H7 (cell line): ENCODE data around the gene GADD45B. TPM values are rescaled to one million over a fixed set of nuclear protein-coding genes. Genes with fewer than 3 reads are reported as not detected.
"Not testable (repeated sequence)": the region's sequence is repeated elsewhere in the genome, so short reads cannot be mapped to it uniquely, and the experiment has no call there.

ENCODE experiments used
- DNase-seq: peaks from one replicate; pipeline ENCODE4 v3.0.0; 2012
- H3K27me3 ChIP-seq: 2 replicates; pipeline ENCODE4 v1.6.0; 2011; ENCODE audit warnings: mild to moderate bottlenecking, low read length; ENCODE audit not compliant: control insufficient read depth, insufficient read depth
- H3K36me3 ChIP-seq: replicated peaks from 2 replicates; pipeline ENCODE4 v1.5.1; 2011; ENCODE audit warnings: low read length; ENCODE audit not compliant: control insufficient read depth, insufficient read depth
- H3K4me3 ChIP-seq: 2 replicates; pipeline ENCODE4 v1.5.1; 2011; ENCODE audit warnings: low read depth, mild to moderate bottlenecking, control low read depth, low read length, moderate library complexity; ENCODE audit not compliant: insufficient read depth
- total RNA-seq: library from RNA; depleted of rRNA; stranded (reverse); fragments of >200 nt; shearing (Covaris generic); gene quantifications from 2 replicates; pipeline ENCODE4 v1.2.3, GENCODE V29; 2014

GADD45B gene
- total RNA-seq, 1 experiment from 2014 or later: 29.4 TPM

DNA sequence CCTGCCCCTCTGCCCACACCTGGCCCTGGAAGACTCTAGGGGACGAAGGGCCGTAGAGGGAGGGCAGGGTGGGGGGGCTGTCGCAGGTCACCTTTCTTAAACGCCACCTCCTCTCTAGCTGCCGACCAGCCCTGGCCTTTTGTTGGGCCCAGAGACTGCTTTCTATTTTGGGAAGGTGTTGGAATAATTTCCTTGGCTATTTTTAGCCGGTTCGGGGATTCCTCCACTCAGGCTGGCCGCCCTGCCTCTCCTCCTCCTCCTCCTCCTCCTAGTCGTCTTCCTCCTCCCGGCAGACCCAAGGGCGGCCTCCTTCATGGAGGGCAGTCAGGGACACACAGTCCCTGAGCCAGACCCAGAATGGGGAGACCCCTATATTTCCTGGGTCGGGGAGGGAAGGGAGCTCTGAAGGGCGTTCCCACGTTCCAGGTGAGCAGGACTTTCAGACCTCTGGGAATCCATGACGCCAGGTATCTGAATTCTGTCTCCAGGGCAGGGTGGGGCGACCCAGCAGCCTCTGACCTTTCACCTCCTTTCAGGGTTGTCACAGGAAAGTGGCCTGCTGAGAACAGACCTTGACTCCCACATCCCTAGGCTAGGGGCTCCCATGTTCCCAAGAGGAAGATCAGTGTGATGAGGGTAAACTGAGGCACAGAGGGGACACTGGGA lies 19.9 kb downstream of the GADD45B start:
- Histone ChIP-seq H3K27me3 (no peaks in the 10 kb centered on the region; the same call in 1 of the 2 replicates), H3K36me3 (no peaks in the 10 kb centered on the region), H3K4me3 (peak overlapping the region; percentile 2; the same call in 1 of the 2 replicates)
- peak; percentile 59 for DNase-seq

GRCh38 chr19:2497186-2497585 lies 21.3 kb downstream of the GADD45B start:
- H3K4me3 ChIP-seq: no peak overlapping the region
- H3K36me3 ChIP-seq: no peaks in the 10 kb centered on the region
- H3K27me3 ChIP-seq: no peaks in the 10 kb centered on the region; the same call in 1 of the 2 replicates
- DNase-seq: peak; percentile 29

DNA sequence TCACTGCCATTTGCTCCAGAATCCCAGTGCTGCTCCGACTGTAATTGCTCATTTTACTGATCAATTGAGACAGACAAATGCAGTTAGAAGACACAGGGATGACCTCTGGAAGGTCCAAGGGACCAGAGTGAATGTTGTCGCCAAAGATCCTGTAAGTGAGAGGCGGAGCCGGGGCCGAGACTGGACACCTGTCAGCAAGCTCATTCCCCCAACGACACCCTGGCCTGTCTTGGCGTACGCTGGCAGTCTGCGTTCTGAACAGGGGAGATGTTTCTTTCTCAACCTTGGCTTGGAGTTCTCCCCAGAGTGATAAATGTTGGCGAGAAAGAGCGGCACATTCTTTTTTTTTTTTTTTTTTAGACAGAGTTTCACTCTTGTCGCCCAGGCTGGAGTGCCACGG lies 24.2 kb downstream of the GADD45B start:
- Histone ChIP-seq H3K27me3 (no peaks in the 10 kb centered on the region), H3K4me3 (no peak overlapping the region), H3K36me3 (no peaks in the 10 kb centered on the region)
- peak; percentile 47 for DNase-seq

DNA sequence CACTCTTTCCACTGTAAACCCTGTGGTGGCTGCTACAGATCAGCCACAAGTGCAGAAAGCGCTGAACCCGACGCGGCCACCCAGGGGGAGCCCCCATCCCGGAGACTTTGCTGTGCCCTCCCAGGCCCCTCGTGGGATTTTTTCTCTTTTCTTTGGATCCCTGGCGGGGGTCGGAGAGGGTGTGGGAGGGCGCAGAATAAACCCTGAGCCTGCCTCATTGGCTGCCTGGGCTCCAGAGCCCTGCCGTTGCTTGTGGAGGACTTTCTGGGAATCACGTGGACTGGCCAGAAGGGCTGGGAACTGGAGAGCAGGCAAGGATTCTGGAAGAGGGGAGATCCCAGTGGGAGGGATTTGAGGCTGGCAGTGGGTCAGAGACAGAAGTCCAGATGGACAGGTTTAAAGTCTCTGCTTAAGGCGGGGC lies 24.9 kb downstream of the GADD45B start:
- no peaks in the 10 kb centered on the region for H3K36me3 ChIP-seq
- peak; percentile 68 for DNase-seq
- H3K4me3 ChIP-seq: no peak overlapping the region
- no peaks in the 10 kb centered on the region for H3K27me3 ChIP-seq

- Histone ChIP-seq H3K27me3 (no peaks in the 10 kb centered on the region), H3K4me3 (no peak overlapping the region), H3K36me3 (no peaks in the 10 kb centered on the region)
- DNase-seq: peak; percentile 70
Observed at GRCh38 chr19:2503521-2504109, 27.7 kb downstream of the GADD45B start.

GRCh38 chr19:2506656-2507055 lies 30.7 kb downstream of the GADD45B start:
- H3K27me3 ChIP-seq, H3K4me3 ChIP-seq, H3K36me3 ChIP-seq, DNase-seq: not testable (repeated sequence)

DNA sequence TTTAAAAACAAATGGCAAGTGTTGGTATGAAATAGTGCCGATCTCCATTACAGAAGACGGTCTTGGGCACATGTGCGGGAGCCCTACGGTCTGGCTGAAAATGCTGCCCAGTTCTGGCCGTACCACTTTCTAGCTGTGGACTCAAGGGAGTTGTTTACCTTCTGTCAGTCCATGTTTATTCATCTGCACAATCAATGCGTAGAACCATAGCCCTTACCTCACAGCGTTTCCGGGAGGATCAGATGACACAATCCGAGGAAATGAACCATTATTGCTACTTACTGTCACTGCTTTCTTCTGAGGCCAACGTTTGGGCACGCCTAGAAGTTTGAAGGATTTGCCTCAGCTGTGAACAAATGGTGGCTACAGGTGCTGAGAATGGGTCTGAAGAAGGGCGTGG lies 31.2 kb downstream of the GADD45B start:
- Histone ChIP-seq H3K4me3 (no peak overlapping the region), H3K36me3 (no peaks in the 10 kb centered on the region), H3K27me3 (no peaks in the 10 kb centered on the region)
- peak; percentile 32 for DNase-seq

- no peaks in the 10 kb centered on the region for H3K36me3 ChIP-seq
Observed at GRCh38 chr19:2509096-2509495, 33.2 kb downstream of the GADD45B start.

GRCh38 chr19:2511570-2511969 lies 35.6 kb downstream of the GADD45B start:
- H3K27me3 ChIP-seq: no peaks in the 10 kb centered on the region
- peak; percentile 48 for DNase-seq
- H3K4me3 ChIP-seq: no peak overlapping the region
- no peaks in the 10 kb centered on the region for H3K36me3 ChIP-seq

More at GRCh38 chr19:2509096-2509495, 33.2 kb downstream of the GADD45B start:
- H3K27me3 ChIP-seq: no peaks in the 10 kb centered on the region
- DNase-seq: no peak
- H3K4me3 ChIP-seq: no peak overlapping the region

- no peak for DNase-seq
- Histone ChIP-seq H3K27me3 (no peaks in the 10 kb centered on the region), H3K4me3 (no peak overlapping the region), H3K36me3 (no peaks in the 10 kb centered on the region)
Observed at GRCh38 chr19:2511991-2512390, 36.1 kb downstream of the GADD45B start.

DNA sequence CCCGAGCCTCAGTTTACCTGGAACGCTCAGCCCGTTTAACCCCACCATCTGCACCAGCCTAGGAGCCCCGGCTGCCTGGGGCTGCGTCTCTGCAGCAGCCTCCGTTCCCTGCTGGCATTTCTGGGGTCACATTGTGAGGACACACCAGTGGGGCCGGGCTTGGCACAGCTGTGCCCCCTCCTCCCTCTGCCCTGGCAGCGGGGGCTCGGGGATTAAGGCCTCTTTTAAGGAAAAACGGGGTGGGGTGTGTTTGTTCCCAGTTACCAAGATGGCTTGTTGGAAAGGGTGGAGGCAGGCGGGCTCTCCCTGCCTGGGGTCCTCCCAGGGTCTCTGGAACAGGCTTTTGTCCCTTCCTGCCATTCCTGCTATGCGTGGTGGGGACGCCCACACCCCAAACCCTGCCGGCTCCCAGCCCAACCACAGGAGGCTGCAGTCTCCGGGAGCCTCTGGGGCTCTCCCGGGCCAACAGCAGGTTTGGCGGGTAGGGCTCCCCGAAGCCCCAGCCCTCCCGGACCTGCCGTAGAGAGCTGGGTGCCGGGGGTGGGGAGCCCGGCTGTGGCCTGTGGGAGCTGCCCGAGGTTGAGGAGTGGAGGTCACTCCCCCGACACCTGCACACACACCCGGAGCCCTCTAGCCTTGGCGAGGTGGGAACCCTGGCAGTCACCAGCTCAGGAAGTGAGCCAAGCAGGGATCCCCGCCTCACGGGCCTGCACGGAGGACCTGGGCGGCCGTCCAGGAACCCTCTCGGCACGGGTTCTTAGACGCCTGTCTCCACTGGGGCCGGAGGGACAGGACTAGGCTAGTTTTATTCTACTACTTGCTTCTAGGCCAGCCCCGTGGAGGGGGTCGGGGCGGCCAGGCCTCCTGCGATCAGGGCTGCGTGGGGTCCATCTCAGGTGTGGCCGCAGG lies 36.9 kb downstream of the GADD45B start:
- peak; percentile 69 for DNase-seq

DNA sequence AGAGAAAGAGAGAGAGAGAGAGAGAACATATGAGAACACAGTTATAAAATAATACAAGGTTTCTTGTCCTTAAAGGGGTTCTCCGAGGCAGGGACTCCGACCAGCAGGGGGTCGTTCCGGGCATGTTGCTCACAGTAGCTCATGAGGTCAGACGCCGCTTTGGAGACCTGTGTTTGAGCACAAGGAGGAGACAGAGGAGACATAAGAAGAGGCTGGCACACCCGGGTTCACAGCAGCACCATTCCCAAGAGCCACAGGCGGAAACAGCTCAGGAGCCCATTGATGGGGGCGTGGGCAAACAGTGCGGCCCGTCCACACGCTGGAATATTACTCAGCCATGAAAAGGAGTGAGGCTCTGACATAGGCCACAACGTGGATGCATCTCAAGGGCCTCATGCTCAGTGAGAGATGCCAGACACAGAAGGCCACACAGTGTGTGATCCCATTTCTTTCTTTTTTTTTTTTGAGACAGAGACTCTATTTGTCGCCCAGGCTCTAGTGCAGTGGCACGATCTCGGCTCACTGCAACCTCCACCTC lies 39.1 kb downstream of the GADD45B start:
- Histone ChIP-seq H3K36me3 (no peaks in the 10 kb centered on the region), H3K4me3 (no peak overlapping the region)
- peak; percentile 29 for DNase-seq

More for the DNA sequence above, 36.9 kb downstream of the GADD45B start:
- H3K27me3 ChIP-seq: no peaks in the 10 kb centered on the region
- no peak overlapping the region for H3K4me3 ChIP-seq
- no peaks in the 10 kb centered on the region for H3K36me3 ChIP-seq

GRCh38 chr19:2516727-2517126 lies 40.8 kb downstream of the GADD45B start:
- peak; percentile 51 for DNase-seq
- Histone ChIP-seq H3K36me3 (no peaks in the 10 kb centered on the region), H3K4me3 (no peak overlapping the region), H3K27me3 (no peaks in the 10 kb centered on the region)

More for the DNA sequence above, 39.1 kb downstream of the GADD45B start:
- no peaks in the 10 kb centered on the region for H3K27me3 ChIP-seq

- Histone ChIP-seq H3K36me3 (no peaks in the 10 kb centered on the region), H3K4me3 (no peak overlapping the region), H3K27me3 (no peaks in the 10 kb centered on the region)
- peak; percentile 73 for DNase-seq
Observed at GRCh38 chr19:2517881-2518601, 42.1 kb downstream of the GADD45B start.
